H1 (cell line): ENCODE results near the gene PRDX5. TPM values are rescaled to one million over a fixed set of nuclear protein-coding genes. Genes with fewer than 3 reads are reported as not detected.

ENCODE experiments used
- CTCF ChIA-PET: fragments of 300-600 bp; sonication (Branson Sonifier 250); formaldehyde crosslinking; loops from one replicate; lab custom pipeline; 2021; ENCODE audit not compliant: partially characterized antibody; lab: Charles Lee
- POLR2A ChIA-PET: fragments of 300-600 bp; sonication (Branson Sonifier 250); formaldehyde crosslinking; loops from one replicate; lab custom pipeline; 2021; ENCODE audit warnings: inconsistent platforms; ENCODE audit not compliant: partially characterized antibody; lab: Charles Lee
- DNase-seq, 2 experiments: peaks; one replicate each; pipeline versions ENCODE4 v3.0.0 to v3.0.0-alpha.2; 2010 to 2022; ENCODE audit warnings: low spot score in 2 of 2, low read depth in 1 of 2, mixed read lengths in 1 of 2
- FAIRE-seq: peaks from 2 replicates; lab custom pipeline; 2011; peaks lifted over from hg19 to GRCh38; lab: Jason Lieb, UNC
- H2AFZ ChIP-seq: 2 replicates; pipeline ENCODE4 v1.8.1; 2012; ENCODE audit warnings: low read length, inconsistent platforms
- H2AK5ac ChIP-seq: 2 replicates; pipeline ENCODE4 v1.6.1; 2013; ENCODE audit warnings: low read depth, low read length
- H2BK120ac ChIP-seq: replicated peaks from 2 replicates; pipeline ENCODE3; 2013; ENCODE audit warnings: low read depth, low read length, inconsistent platforms
- H2BK12ac ChIP-seq: 2 replicates; pipeline ENCODE4 v1.6.1; 2013; ENCODE audit warnings: low read depth, low read length
- H2BK15ac ChIP-seq: 2 replicates; pipeline ENCODE4 v1.6.1; 2013; ENCODE audit warnings: low read length
- H2BK20ac ChIP-seq: 2 replicates; pipeline ENCODE4 v1.6.1; 2013; ENCODE audit warnings: low read length
- H2BK5ac ChIP-seq: 2 replicates; pipeline ENCODE4 v1.6.1; 2013; ENCODE audit warnings: low read depth, low read length
- H3K14ac ChIP-seq: 2 replicates; pipeline ENCODE4 v1.6.1; 2013; ENCODE audit warnings: inconsistent platforms; ENCODE audit not compliant: insufficient read length
- H3K18ac ChIP-seq: 2 replicates; pipeline ENCODE4 v1.6.1; 2013; ENCODE audit warnings: low read length; ENCODE audit errors: extremely low read depth
- H3K23ac ChIP-seq: 2 replicates; pipeline ENCODE4 v1.6.1; 2013; ENCODE audit warnings: inconsistent platforms; ENCODE audit not compliant: insufficient read length
- H3K23me2 ChIP-seq: 2 replicates; pipeline ENCODE4 v1.6.1; 2013; ENCODE audit warnings: low read depth, low read length
- H3K27ac ChIP-seq: 2 replicates; pipeline ENCODE4 v1.6.1; 2011; ENCODE audit warnings: low read depth, low read length, inconsistent platforms
- H3K27me3 ChIP-seq, 4 experiments: replicated peaks in 1 of 4; 1 replicate in 1 of 4; 2 replicates in 3 of 4; pipeline versions ENCODE4 v1.6.1 to v1.8.1; 2011 to 2013; ENCODE audit warnings: low read length in 3 of 4, mild to moderate bottlenecking in 3 of 4, inconsistent platforms in 2 of 4, mixed read lengths in 2 of 4, moderate library complexity in 1 of 4; ENCODE audit not compliant: control insufficient read depth in 3 of 4, insufficient read depth in 3 of 4; ENCODE audit errors: extremely low read depth in 1 of 4
- H3K36me3 ChIP-seq, 4 experiments: 2 replicates each; pipeline versions ENCODE4 v1.6.1 to v1.8.1; 2011 to 2013; ENCODE audit warnings: mild to moderate bottlenecking in 4 of 4, low read length in 3 of 4, moderate library complexity in 2 of 4, control low read depth in 1 of 4, inconsistent platforms in 1 of 4; ENCODE audit not compliant: insufficient read depth in 4 of 4, control insufficient read depth in 2 of 4
- H3K4ac ChIP-seq: replicated peaks from 2 replicates; pipeline ENCODE3; 2013; ENCODE audit warnings: low read length, low read depth, mixed read lengths, inconsistent platforms; ENCODE audit not compliant: insufficient read length
- H3K4me1 ChIP-seq, 4 experiments: replicated peaks in 1 of 4; 1 replicate in 1 of 4; 2 replicates in 3 of 4; pipeline versions ENCODE4 v1.6.1 to v1.8.1; 2011 to 2013; ENCODE audit warnings: low read length in 3 of 4, inconsistent platforms in 2 of 4, mixed read lengths in 1 of 4; ENCODE audit not compliant: insufficient read depth in 4 of 4, control insufficient read depth in 3 of 4
- H3K4me2 ChIP-seq, 2 experiments: 2 replicates each; pipeline versions ENCODE4 v1.6.1 to v1.8.1; 2011 to 2013; ENCODE audit warnings: low read depth in 2 of 2, low read length in 2 of 2, control low read depth in 1 of 2, inconsistent platforms in 1 of 2, mild to moderate bottlenecking in 1 of 2; ENCODE audit not compliant: insufficient read depth in 1 of 2
- H3K4me3 ChIP-seq, 4 experiments: fragments of 200-600, 300-600 bp in 1 of 4; sonication (generic), shearing (Covaris generic), sonication (Bioruptor Twin) in 1 of 4; 2 replicates each; pipeline versions ENCODE4 v1.5.1 to v1.8.1; 2011 to 2016; ENCODE audit warnings: low read length in 4 of 4, low read depth in 3 of 4, control low read depth in 2 of 4, inconsistent platforms in 2 of 4, mild to moderate bottlenecking in 2 of 4, mixed read lengths in 1 of 4, moderate library complexity in 1 of 4; ENCODE audit not compliant: insufficient read depth in 2 of 4; ENCODE audit errors: extremely low read depth in 1 of 4
- H3K56ac ChIP-seq: replicated peaks from 2 replicates; pipeline ENCODE3; 2013; ENCODE audit warnings: low read depth, mild to moderate bottlenecking, mixed read lengths, low read length, inconsistent platforms; ENCODE audit not compliant: insufficient read length
- H3K79me1 ChIP-seq: 2 replicates; pipeline ENCODE4 v1.6.1; 2013; ENCODE audit warnings: low read depth, low read length, control low read depth
- H3K79me2 ChIP-seq, 2 experiments: 2 replicates each; pipeline versions ENCODE4 v1.6.1 to v1.8.1; 2012 to 2013; ENCODE audit warnings: low read length in 2 of 2, mild to moderate bottlenecking in 2 of 2, inconsistent platforms in 1 of 2; ENCODE audit not compliant: insufficient read depth in 2 of 2, control insufficient read depth in 1 of 2
- H3K9ac ChIP-seq, 4 experiments: replicated peaks in 1 of 4; 1 replicate in 1 of 4; 2 replicates in 3 of 4; pipeline versions ENCODE4 v1.6.1 to v1.8.1; 2011 to 2013; ENCODE audit warnings: low read depth in 3 of 4, low read length in 3 of 4, control low read depth in 2 of 4, mild to moderate bottlenecking in 2 of 4, moderate library complexity in 2 of 4, inconsistent platforms in 1 of 4; ENCODE audit errors: extremely low read depth in 1 of 4
- H3K9me3 ChIP-seq, 2 experiments: 2 replicates each; pipeline versions ENCODE4 v1.6.1 to v1.8.1; 2012 to 2013; ENCODE audit warnings: mild to moderate bottlenecking in 2 of 2, moderate library complexity in 2 of 2, control low read depth in 1 of 2, inconsistent platforms in 1 of 2, low read depth in 1 of 2, low read length in 1 of 2, mixed read lengths in 1 of 2; ENCODE audit not compliant: insufficient read depth in 2 of 2
- H4K20me1 ChIP-seq, 2 experiments: replicated peaks in 1 of 2; 2 replicates each; pipeline versions ENCODE3 to v1.8.1; 2011 to 2013; ENCODE audit warnings: inconsistent platforms in 2 of 2, low read length in 2 of 2, mild to moderate bottlenecking in 1 of 2; ENCODE audit not compliant: insufficient read depth in 2 of 2, control insufficient read depth in 1 of 2
- H4K5ac ChIP-seq: 2 replicates; pipeline ENCODE4 v1.6.1; 2013; ENCODE audit warnings: low read length, low read depth, mixed read lengths, inconsistent platforms; ENCODE audit not compliant: insufficient read length
- H4K8ac ChIP-seq: 2 replicates; pipeline ENCODE4 v1.8.0; 2013; ENCODE audit warnings: mild to moderate bottlenecking, moderate library complexity, low read length, inconsistent platforms; ENCODE audit not compliant: insufficient read depth; ENCODE audit errors: extremely low read depth
- H4K91ac ChIP-seq: replicated peaks from 2 replicates; pipeline ENCODE3; 2013; ENCODE audit warnings: low read length, mixed read lengths, inconsistent platforms; ENCODE audit not compliant: insufficient read length
- EP300 ChIP-seq, 2 experiments: IDR thresholded peaks; 1 replicate in 1 of 2; 2 replicates in 1 of 2; pipeline ENCODE4 v1.6.1; 2011 to 2012; ENCODE audit warnings: low read depth in 2 of 2, low read length in 2 of 2, mild to moderate bottlenecking in 2 of 2, borderline replicate concordance in 1 of 2, inconsistent platforms in 1 of 2, moderate library complexity in 1 of 2
- EZH2 ChIP-seq: fragments of 200-600 bp; sonication (generic); IDR thresholded peaks from 2 replicates; pipeline ENCODE4 v1.7.1; 2012; ENCODE audit warnings: low read depth, mild to moderate bottlenecking, moderate library complexity, low read length, inconsistent platforms; ENCODE audit not compliant: severe bottlenecking
- GTF2F1 ChIP-seq: IDR thresholded peaks from 2 replicates; pipeline ENCODE4 v1.6.1; 2012; ENCODE audit warnings: low read depth, low read length, improper control_type of control experiment, borderline replicate concordance
- HDAC2 ChIP-seq, 2 experiments: fragments of 300-600 bp in 1 of 2; sonication (generic) in 1 of 2; IDR thresholded peaks; 2 replicates each; pipeline ENCODE4 v1.6.1; 2011 to 2012; ENCODE audit warnings: low read depth in 2 of 2, low read length in 2 of 2, mild to moderate bottlenecking in 2 of 2, moderate library complexity in 2 of 2, borderline replicate concordance in 1 of 2, inconsistent platforms in 1 of 2
- KDM5A ChIP-seq: fragments of 200-600 bp; IDR thresholded peaks from 2 replicates; pipeline ENCODE4 v1.7.1; 2012; ENCODE audit warnings: mild to moderate bottlenecking, low read length, inconsistent platforms, mixed read lengths
- MAFK ChIP-seq: IDR thresholded peaks from 2 replicates; pipeline ENCODE4 v1.6.1; 2012; ENCODE audit warnings: low read depth, mild to moderate bottlenecking, improper control_type of control experiment, low read length
- NRF1 ChIP-seq: IDR thresholded peaks from 2 replicates; pipeline ENCODE4 v1.6.1; 2011; ENCODE audit warnings: mild to moderate bottlenecking, low read depth, low read length, improper control_type of control experiment
- RBBP5 ChIP-seq: IDR thresholded peaks from 2 replicates; pipeline ENCODE4 v1.7.1; 2012; ENCODE audit warnings: low read depth, mild to moderate bottlenecking, inconsistent platforms, low read length, moderate library complexity, borderline replicate concordance
- RXRA ChIP-seq: IDR thresholded peaks from 2 replicates; pipeline ENCODE4 v1.6.1; 2011; ENCODE audit warnings: low read depth, mild to moderate bottlenecking, low read length, moderate library complexity; ENCODE audit not compliant: insufficient read depth
- SIX5 ChIP-seq: IDR thresholded peaks from 2 replicates; pipeline ENCODE4 v1.6.1; 2011; ENCODE audit warnings: mild to moderate bottlenecking, low read depth, low read length
- ZNF274 ChIP-seq: IDR thresholded peaks from 2 replicates; pipeline ENCODE4 v1.7.0; 2012; ENCODE audit warnings: low read length, borderline replicate concordance; ENCODE audit errors: extremely low read depth
- WGBS, 2 experiments: shearing (Covaris generic) in 1 of 2; methylation state at CpG; one replicate each; pipeline versions ENCODE4 v1.1.6 to v1.1.7; 2013 to 2015; ENCODE audit warnings: low lambda C conversion rate in 2 of 2, mixed read lengths in 2 of 2, inconsistent platforms in 1 of 2, low coverage in 1 of 2, missing lambda C conversion rate in 1 of 2; ENCODE audit not compliant: insufficient replicate concordance in 2 of 2, insufficient coverage in 1 of 2, insufficient read length in 1 of 2; ENCODE audit errors: extremely low coverage in 1 of 2, missing lambda C conversion rate in 1 of 2; 5-methylcytosine and 5-hydroxymethylcytosine counted together
- polyA plus RNA-seq, 7 experiments: library from polyadenylated mRNA; depleted of rRNA in 3 of 7; stranded (reverse) in 5 of 7; unstranded in 2 of 7; fragments of >200 nt in 5 of 7; fragments of 200-250 nt in 2 of 7; gene quantifications; 1 replicate in 5 of 7; 2 replicates in 1 of 7; 4 replicates in 1 of 7; pipeline versions ENCODE4 v1.2.1 to v1.2.3, GENCODE V29; 2011 to 2013; ENCODE audit warnings: missing spikeins in 2 of 7, mixed read lengths in 2 of 7
- total RNA-seq: library from RNA; stranded (reverse); fragmentation: NEBNext Ultra II Directional; extraction: Animal tissue kit (Norgen Biotek cat#: 25700); gene quantifications from 2 replicates; pipeline ENCODE4 v1.2.1, GENCODE V29; 2021

Gene PRDX5
- total and polyA plus RNA-seq, 2 of the 8 experiments (the other 6 are each of a cell fraction or from before 2014, with no cell fraction given) = 201 to 582 TPM

DNA sequence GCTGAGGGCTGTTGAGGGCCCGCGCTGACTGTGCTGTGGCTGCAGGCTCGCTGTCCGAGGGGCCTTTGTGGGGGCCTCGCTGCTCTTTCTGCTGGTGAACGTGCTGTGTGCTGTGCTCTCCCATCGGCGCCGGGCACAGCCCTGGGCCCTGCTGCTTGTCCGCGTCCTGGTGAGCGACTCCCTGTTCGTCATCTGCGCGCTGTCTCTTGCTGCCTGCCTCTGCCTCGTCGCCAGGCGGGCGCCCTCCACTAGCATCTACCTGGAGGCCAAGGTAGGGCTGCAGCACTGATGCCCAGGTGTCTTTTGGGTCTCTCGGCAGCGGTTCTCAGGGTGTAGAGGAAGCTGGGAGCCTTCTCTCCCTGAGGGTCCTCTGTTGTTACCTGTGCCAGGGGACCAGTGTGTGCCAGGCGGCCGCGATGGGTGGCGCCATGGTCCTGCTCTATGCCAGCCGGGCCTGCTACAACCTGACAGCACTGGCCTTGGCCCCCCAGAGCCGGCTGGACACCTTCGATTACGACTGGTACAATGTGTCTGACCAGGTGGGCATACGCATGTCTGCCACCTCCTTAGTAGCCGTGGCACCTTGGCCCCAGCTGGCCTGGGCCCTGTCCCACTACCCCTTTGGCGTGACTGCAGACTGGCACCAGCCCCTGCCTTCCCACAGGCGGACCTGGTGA lies 30.1 kb upstream of the PRDX5 start:
- Histone ChIP-seq H3K27me3 (peaks cover 28 to 38% (median 36%) of the 10 kb centered on the region in 4 experiments; a peak in 6 of 7 replicates), H4K20me1 (peaks cover 5 to 17% of the 10 kb centered on the region in 2 experiments), H2BK12ac (no peak overlapping the region), H3K56ac (no peak overlapping the region), H4K91ac (no peak overlapping the region), H2BK20ac (no peak overlapping the region), H3K36me3 (peaks cover 0 to 9% (median 0%) of the 10 kb centered on the region in 4 experiments; a peak in 1 of 8 replicates), H3K14ac (no peak overlapping the region), H2AK5ac (no peak overlapping the region), H2BK120ac (no peak overlapping the region), H4K8ac (no peak overlapping the region), H3K79me1 (no peaks in the 10 kb centered on the region), H3K27ac (no peak overlapping the region), H3K4me2 (no peak overlapping the region), H3K4me1 (peaks cover 0 to 14% (median 7%) of the 10 kb centered on the region in 4 experiments; a peak in 5 of 7 replicates), H4K5ac (no peak overlapping the region), H3K4me3 (no peak overlapping the region), H3K4ac (no peak overlapping the region), H2AFZ (no peak overlapping the region), H3K79me2 (no peaks in the 10 kb centered on the region), H3K9me3 (no peaks in the 10 kb centered on the region), H3K9ac (no peak overlapping the region), H2BK15ac (no peak overlapping the region), H3K18ac (no peak overlapping the region), H3K23me2 (peaks cover 15% of the 10 kb centered on the region; the same call in 1 of the 2 replicates), H2BK5ac (0 out of 2 replicates have a peak overlapping the region, but pooled peaks have one; percentile 44), H3K23ac (no peak overlapping the region)
- FAIRE-seq (no peak), DNase-seq (no peak)
- WGBS, 2 experiments = 95% methylated on average over 33 of the region's 33 CpGs; no CpG with 5 or more reads in 1 of the 2 experiments
- ChIA-PET POLR2A (interaction anchor here (0.9 to 9.5 kb wide), 3 partner anchors 13 to 42 kb away, joined by 3 to 79 read pairs (median 4); no protein-coding TSS in a partner anchor), CTCF (interaction anchor here (1.0 to 11.4 kb wide), 4 partner anchors 15 to 24 kb away, joined by 3 to 134 read pairs (median 4); partner anchors contain the start of genes CATSPERZ and ESRRA)
- TF ChIP-seq MAFK (no peak), RBBP5 (no peak), GTF2F1 (no peak), EP300 (IDR thresholded peaks at IDR 0.05; ENCODE audit: borderline replicate concordance in 1 of 2, low read depth in 2 of 2, low read length in 2 of 2) (no peak), ZNF274 (no peak), EZH2 (no peak), RXRA (no peak), KDM5A (no peak), HDAC2 (IDR thresholded peaks at IDR 0.05; ENCODE audit: borderline replicate concordance in 1 of 2, low read depth in 2 of 2, low read length in 2 of 2) (no peak), SIX5 (no peak), NRF1 (no peak)
